ENCODE results near the gene MYORG. TPM values are rescaled to one million over a fixed set of nuclear protein-coding genes. Genes with fewer than 3 reads are reported as not detected.

The MYORG gene
- total RNA-seq, 1 donor from 2014 or later, result 4.4 TPM

DNA sequence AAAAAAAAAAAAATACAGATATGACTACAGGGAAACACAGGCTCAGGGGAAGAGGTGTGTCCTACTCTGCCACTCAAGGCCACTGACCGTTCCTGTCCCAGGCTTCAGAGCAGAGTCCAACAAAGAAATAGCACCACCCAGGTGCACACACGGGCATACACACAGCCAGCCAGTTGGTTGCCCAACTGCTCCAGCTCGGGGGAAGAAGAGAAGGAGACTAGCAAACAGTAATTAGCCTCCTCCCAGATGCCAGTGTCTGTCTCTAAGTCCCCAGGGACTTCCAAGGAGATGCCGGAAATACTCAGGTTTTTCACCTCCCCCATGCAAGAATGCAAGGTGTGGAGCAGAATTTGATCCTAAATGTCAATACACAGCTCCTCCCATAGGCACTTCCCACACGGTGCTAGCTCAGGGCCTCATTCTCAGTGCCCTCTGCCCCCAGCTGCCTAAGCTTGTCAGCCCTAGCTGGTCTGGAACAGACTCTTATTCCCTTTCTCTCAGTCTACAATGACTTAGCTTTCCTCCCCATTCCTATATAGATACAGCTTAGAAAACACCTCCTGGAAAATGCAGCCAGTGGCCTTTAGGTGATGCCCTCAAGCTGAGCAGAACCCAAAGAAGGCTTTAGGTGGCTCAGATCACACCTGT lies 1.7 kb downstream of the MYORG start:
- peaks cover 32% of the 10 kb centered on the region for H3K4me1 ChIP-seq
- no peaks in the 10 kb centered on the region for H3K9me3 ChIP-seq
- H3K27me3 ChIP-seq, result no peaks in the 10 kb centered on the region
- no peak overlapping the region for H3K27ac ChIP-seq
- intact Hi-C loops (cut with DNase I), result no loop called here
- H3K36me3 ChIP-seq, result no peaks in the 10 kb centered on the region
- TF ChIP-seq POLR2A (IDR thresholded peaks at IDR 0.05) (no peak), POLR2AphosphoS5 (IDR thresholded peaks at IDR 0.05; ENCODE audit: insufficient read depth in 1 of 2, low read depth in 1 of 2) (no peak)
- TF ChIP-seq, protein P1, sequence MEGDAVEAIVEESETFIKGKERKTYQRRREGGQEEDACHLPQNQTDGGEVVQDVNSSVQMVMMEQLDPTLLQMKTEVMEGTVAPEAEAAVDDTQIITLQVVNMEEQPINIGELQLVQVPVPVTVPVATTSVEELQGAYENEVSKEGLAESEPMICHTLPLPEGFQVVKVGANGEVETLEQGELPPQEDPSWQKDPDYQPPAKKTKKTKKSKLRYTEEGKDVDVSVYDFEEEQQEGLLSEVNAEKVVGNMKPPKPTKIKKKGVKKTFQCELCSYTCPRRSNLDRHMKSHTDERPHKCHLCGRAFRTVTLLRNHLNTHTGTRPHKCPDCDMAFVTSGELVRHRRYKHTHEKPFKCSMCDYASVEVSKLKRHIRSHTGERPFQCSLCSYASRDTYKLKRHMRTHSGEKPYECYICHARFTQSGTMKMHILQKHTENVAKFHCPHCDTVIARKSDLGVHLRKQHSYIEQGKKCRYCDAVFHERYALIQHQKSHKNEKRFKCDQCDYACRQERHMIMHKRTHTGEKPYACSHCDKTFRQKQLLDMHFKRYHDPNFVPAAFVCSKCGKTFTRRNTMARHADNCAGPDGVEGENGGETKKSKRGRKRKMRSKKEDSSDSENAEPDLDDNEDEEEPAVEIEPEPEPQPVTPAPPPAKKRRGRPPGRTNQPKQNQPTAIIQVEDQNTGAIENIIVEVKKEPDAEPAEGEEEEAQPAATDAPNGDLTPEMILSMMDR (IDR thresholded peaks at IDR 0.05), result no peak
- H3K4me3 ChIP-seq, result no peak overlapping the region
- DNase-seq (ENCODE audit: extremely low spot score in 2 of 2), result no peak

GRCh38 chr9:34374339-34374738 lies 2.4 kb downstream of the MYORG start:
- H3K4me1 ChIP-seq, result peaks cover 25% of the 10 kb centered on the region
- H3K27ac ChIP-seq, result no peak overlapping the region
- no peaks in the 10 kb centered on the region for H3K36me3 ChIP-seq
- H3K27me3 ChIP-seq, result no peaks in the 10 kb centered on the region
- H3K9me3 ChIP-seq, result no peaks in the 10 kb centered on the region
- TF ChIP-seq POLR2AphosphoS5 (IDR thresholded peaks at IDR 0.05; ENCODE audit: insufficient read depth in 1 of 2, low read depth in 1 of 2) (no peak), POLR2A (IDR thresholded peaks at IDR 0.05) (no peak)
- no peak overlapping the region for H3K4me3 ChIP-seq
- no peak for DNase-seq (ENCODE audit: extremely low spot score in 2 of 2)
- intact Hi-C loops (cut with DNase I), result no loop called here

- intact Hi-C loops (cut with DNase I), result no loop called here
- Histone ChIP-seq H3K4me3 (no peak overlapping the region), H3K27ac (no peak overlapping the region), H3K36me3 (no peaks in the 10 kb centered on the region), H3K9me3 (no peaks in the 10 kb centered on the region), H3K27me3 (no peaks in the 10 kb centered on the region), H3K4me1 (peaks cover 22% of the 10 kb centered on the region)
- no peak for DNase-seq (ENCODE audit: extremely low spot score in 2 of 2)
- TF ChIP-seq POLR2A (IDR thresholded peaks at IDR 0.05), result no peak
- TF ChIP-seq, protein P1 (IDR thresholded peaks at IDR 0.05), result no peak
- no peak for TF ChIP-seq POLR2AphosphoS5 (IDR thresholded peaks at IDR 0.05; ENCODE audit: insufficient read depth in 1 of 2, low read depth in 1 of 2)
Measured at GRCh38 chr9:34373749-34374148, 2.9 kb downstream of the MYORG start.

GRCh38 chr9:34372467-34373011 lies 4.2 kb downstream of the MYORG start:
- H3K27ac ChIP-seq, result no peak overlapping the region
- no peaks in the 10 kb centered on the region for H3K36me3 ChIP-seq
- no peaks in the 10 kb centered on the region for H3K27me3 ChIP-seq
- no peak overlapping the region for H3K4me3 ChIP-seq
- intact Hi-C loops (cut with DNase I), result no loop called here
- DNase-seq (ENCODE audit: extremely low spot score in 2 of 2), result no peak
- TF ChIP-seq POLR2A (IDR thresholded peaks at IDR 0.05) (no peak), POLR2AphosphoS5 (IDR thresholded peaks at IDR 0.05; ENCODE audit: insufficient read depth in 1 of 2, low read depth in 1 of 2) (no peak)
- TF ChIP-seq, protein P1 (IDR thresholded peaks at IDR 0.05), result no peak
- H3K9me3 ChIP-seq, result no peaks in the 10 kb centered on the region
- H3K4me1 ChIP-seq, result peaks cover 19% of the 10 kb centered on the region

DNA sequence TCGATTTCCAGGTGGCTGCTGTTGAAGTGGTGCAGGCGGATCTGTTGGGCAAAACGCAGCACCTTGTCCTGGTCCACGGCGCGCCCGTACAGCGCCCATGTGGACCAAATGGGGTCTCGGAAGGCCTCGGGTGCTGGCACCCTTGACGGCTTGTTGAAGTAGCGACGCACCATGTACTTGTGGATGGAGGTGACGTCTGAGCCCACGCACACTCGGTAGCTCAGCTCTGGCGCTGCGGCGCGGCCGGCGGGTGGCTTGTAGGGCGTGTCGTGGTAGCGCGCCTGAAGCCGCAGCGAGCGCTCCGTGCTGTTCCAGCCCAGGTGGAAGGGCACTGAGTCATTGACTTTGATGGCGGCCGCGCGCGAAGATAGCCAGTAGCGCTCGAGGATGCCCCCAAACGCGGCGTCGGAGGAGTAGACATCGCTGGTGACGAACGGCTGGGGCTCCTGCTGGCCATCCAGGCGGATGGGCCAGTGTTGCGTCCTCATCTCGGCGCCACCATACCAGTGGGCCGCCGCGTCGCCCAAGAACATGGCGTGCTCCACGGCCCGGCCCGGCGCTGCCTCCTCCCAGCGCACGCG lies 4.7 kb downstream of the MYORG start:
- intact Hi-C loops (cut with DNase I), result no loop called here

More for the DNA sequence above, 4.7 kb downstream of the MYORG start:
- H3K36me3 ChIP-seq, result no peaks in the 10 kb centered on the region
- peaks cover 14% of the 10 kb centered on the region for H3K4me1 ChIP-seq
- H3K4me3 ChIP-seq, result no peak overlapping the region
- no peaks in the 10 kb centered on the region for H3K27me3 ChIP-seq
- TF ChIP-seq, protein P1 (IDR thresholded peaks at IDR 0.05), result no peak
- no peak for DNase-seq (ENCODE audit: extremely low spot score in 2 of 2)
- H3K27ac ChIP-seq, result no peak overlapping the region
- no peaks in the 10 kb centered on the region for H3K9me3 ChIP-seq

Data from vagina (tissue), 2 donors.